C1 segment of cervical spinal cord (tissue), 14 donors: ENCODE measurements around the gene RCCD1.
"Not testable (repeated sequence)": the region's sequence is repeated elsewhere in the genome, so short reads cannot be mapped to it uniquely, and the experiment has no call there.

Source experiments
- DNase-seq, 14 donors: peaks; one replicate each; lab custom pipeline; 2025; lab: John Stamatoyannopoulos, UW

The RCCD1 gene

DNA sequence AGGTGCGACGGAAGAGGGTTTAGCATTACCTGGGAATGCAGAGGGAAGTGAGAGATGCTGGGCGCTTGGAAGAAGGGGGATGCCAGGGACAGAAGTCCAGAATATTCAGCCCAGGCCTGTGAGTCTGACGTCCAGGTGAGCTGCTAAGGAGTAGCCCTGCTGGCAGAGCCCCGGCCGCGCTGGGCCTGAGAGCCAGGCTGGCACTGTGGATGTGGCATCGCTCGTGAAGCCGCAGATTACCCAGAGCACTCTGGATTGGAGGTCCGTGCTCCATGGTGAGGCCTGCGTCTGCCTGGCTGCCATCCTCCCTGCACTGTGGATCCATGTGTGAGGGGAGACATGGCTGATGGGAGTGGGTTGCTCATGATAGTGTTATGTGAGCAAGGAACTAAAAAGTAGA is 37.1 kb upstream of the RCCD1 start:
- no peak for DNase-seq

DNA sequence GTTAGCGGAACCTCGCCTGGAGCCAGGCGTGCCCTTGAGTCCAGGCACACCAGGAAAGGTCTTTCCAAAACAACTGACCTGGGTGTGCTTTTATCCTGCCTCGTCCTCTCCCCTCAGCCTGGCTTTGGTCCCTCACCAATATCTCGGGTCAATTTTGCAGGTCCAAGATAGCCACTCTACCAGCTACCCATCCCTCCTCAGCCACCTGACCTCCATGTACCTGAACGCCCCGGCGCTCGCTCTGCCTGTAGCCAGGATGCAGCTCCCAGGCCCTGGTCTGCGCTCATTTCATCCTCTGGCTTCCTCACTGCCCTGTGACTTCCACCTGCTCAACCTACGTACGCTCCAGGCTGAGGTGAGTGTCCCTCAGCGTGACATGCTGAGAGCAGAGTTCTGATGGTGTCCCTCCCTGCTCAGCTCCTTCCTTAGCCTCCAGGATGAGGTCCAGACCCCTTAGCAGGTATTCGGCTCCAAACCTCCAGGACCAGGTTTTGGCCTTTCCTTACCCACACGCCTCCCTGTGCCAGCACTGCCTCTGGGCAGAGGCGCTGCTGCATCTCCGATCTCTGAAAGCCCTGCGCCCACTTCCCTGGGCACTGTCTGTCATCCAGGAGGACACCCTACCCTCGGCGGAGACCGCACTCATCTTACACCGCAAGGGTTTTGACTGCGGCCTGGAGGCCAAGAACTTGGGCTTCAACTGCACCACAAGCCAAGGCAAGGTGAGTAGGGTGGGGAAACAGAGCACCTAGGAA is 36.5 kb upstream of the RCCD1 start:
- no peak for DNase-seq

DNA sequence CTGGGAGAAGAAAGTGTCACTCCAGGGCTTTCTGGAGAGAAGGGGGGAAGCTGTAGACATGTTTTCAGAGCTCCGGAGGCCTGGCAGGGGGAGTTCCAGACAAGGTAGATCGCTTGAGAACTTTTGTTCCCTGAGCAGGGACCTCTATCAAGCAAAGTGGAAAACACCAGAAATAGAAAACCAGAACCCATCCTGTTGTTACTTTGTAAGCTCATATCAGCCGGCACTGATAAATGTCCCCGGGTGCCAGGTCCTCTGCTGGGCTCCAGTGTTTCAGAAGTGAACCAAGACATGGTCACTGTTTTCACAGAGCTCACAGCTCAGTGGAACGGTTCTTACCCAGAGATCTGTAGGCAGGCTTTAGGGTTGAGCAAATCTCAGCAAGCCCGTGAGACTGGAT is 35.8 kb upstream of the RCCD1 start:
- no peak for DNase-seq

DNA sequence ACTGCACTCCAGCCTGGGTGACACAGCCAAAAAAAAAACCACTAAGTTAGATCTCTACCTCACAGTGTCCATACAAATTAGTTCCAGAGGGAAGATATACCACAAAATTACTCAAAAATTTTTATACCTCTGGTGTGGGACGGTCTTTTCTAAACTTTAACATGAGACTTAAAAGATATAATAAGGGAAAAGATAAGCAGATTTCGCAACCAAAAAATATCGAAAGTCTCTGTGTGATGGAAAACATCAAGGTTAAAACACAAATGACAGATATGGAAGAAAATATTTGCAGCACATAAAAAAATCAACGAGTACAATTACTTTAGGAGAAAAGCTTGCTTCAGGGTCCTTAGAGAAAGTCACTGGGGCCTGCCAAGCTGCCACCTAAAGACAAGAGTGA is 32.8 kb upstream of the RCCD1 start:
- DNase-seq: no peak

DNA sequence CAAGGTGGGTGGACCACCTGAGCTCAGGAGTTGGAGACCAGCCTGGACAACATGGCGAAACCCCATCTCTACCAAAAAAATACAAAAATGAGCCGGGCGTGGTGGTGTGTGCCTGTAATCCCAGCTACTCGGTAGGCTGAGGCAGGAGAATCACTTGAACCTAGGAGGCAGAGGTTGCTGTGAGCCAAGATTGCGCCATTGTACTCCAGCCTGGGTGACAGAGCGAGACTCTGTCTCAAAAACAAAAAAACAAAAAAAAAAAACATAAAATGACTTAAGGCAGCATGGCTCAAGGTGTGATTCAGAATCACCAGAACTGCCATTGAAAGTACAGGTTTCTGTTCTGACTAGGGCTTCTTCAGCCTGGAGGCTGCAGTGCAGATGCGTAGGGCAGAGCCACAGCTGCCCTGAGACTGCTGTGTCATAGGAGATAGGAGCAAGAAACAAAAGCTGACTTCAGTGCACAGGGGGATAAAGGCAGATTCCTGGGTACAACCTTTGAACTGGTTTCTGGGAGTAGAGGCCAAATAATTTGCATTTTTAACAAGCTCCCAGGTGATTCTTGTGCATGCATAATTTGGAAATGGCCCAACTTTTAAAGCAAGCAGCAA is 31.9 kb upstream of the RCCD1 start:
- DNase-seq: not testable (repeated sequence)

DNA sequence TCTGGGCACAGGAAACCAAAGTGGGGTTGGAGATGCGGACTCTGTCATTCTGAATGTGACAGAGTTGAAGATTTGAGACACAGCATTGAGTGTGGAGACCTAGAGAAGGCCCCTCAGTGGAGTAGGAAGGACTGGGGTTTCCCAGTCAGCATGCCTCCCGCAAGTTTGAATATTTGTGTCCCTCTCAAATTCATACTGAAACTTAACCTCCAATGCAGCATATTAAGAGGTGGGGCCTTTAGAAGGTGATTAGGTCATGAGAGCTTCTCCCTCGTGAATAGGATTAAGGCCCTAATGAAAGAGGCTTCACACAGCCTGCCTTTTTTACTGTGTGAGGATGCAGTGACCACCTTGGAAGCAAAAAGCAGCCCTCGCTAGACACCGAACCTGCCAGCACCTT is 30.3 kb upstream of the RCCD1 start:
- no peak for DNase-seq

DNA sequence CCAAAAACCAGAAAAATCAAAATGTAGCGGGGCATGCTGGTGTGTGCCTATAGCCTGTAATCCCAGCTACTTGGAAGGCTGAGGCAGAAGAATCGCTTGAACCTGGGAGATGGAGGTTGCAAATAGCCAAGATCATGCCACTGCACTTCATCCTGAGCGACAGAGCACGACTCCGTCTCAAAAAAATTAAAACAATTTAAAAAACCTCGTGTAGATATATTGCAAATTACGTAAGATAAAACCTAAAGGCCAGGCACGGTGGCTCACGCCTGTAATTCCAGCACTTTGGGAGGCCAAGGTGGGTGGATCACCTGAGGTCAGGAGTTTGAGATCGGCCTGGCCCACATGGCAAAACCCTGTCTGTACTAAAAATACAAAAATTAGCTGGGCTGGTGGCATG is 27.9 kb upstream of the RCCD1 start:
- not testable (repeated sequence) for DNase-seq

DNA sequence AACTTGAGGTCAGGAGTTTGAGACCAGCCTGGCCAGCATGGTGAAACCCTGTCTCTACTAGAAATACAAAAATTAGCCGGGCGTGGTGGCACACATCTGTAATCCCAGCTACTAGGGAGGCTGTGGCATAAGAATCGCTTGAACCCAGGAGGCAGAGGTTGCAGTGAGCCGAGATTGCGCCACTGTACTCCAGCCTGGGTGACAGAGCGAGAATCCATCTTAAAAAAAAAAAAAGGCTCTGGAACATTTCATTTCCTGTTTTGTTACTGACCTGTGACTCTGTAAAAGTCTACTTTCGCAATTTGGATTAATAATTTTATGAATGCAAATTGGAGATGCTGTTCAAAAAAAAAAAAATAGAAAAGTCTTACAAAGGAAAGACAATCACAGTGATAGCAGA is 26.6 kb upstream of the RCCD1 start:
- DNase-seq: not testable (repeated sequence)

DNA sequence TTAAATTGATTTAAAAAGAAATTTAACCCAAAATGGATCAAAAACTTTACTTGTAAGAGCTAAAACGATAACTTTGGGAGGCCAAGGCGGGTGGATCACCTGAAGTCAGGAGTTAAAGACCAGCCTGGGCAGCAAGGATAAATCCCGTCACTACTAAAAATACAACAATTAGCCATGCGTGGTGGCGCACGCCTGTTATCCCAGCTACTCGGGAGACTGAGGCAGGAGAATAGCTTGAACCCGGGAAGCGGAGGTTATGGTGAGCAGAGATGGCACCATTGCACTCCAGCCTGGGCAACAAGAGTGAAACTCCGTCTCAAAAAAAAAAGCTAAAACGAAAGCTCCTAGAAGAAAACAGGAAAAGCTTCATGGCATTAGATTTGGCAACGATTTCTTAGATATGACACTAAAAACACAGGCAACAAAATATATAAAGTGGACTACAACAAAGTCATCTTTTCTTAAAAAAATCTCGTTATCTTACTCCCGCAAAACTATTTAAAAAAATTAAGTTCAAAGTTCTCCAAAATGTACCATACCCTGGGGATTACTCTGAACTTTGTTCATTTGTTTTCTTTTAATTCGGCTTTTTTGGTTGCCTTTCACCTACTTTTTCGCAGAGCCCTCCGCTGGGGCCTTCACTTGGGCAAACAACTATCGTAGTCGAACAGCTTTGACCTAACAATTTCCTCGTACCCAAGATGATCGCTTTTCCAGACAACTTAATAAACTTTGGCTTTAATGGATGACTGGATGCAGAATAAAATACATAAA is 25.3 kb upstream of the RCCD1 start:
- peak in 1 of 14 donors; percentile 63 for DNase-seq

DNA sequence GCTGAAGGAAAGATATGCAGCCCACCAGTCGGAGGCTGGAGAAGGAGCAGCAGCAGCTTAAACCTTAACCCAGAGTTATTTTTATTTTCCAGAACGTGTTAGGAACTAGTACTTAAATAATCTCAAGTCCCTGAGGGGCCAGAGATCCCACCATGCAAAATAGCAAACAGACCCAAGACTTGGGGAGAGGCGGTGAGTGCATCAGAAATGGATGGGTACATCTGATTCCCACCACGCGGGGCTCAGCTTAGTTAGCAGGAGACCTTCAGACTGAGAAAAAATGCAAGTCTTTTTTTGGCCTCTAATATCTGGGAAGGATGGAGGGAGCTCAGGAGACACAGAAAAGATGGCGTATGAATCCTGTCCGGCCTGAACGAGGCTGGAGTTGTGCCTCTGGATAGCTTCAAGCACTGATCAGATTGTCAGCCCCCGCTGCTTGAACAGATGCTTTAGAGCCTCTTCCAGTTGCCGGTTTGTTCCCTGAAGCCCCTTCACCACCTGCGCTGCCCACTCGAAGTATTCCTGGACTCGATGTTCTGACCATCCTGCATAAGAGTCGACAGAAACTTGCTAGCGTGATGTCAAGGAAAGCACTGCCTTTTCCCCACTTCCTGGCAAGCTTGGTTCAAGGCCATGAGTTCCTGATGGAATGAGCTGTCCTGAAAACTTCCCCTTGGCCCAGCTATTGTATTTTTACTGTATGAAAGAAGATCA is 23.7 kb upstream of the RCCD1 start:
- no peak for DNase-seq

DNA sequence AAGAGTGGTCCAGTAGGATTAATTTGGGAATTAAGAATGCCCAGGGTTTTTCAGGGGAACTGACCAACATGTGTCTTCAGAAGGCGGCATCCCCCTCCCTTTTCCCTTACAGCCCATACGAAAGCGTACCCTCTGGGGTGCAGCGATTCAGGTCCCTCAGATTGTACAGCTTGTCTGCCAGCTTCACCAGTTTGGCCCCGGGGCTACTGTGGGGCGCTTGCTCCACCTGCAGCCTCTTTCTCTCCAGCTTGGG is 23.2 kb upstream of the RCCD1 start:
- peak in 1 of 14 donors; percentile 19 for DNase-seq

DNA sequence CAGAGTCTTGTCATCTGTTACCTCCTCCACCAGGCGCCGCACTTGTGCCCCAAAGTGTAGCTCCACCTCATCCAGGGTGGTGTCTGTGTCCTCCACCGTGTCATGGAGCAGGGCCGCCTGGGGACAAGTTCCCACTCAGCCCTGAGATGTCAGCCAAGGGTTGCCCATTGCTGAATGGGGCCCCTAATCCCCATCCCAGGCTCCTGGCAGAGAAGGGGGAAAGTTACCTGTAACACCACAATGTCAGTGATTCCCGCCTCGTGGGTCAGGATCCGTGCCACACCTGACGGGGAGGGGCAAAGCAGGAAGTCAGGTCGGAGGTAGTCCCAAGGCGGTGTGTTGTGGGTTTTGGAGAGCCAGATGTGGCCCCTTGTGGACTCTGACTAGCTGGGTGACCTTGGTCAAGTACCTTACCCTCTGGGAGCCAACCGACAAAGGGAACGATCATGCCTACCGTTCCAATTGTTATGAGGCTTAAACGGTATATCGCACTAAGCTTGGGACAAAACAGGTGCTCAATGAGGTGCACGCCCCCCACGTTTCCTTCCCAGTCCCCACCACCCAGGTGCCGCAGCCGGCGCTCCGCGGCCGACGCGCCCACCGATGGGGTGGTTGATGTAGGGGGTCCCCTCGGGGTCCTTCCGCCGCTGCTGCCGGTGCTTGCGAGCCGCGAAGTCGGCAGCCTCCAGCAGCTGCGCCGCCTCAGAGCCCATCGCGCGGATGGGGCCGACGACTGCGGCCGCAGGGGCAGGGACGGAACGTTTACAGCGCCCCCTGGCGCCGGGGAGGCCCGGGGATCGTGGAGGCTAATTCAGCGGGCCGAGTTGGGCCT is 22.6 kb upstream of the RCCD1 start, which contains the start of gene HDDC3:
HDDC3 (minus strand) TSS at position 722 of the 832 bp plus-strand sequence; CDS start at position 713, 9 bp downstream.
- peak in 13 of 14 donors; percentile 13 to 90 (median 72) for DNase-seq

DNA sequence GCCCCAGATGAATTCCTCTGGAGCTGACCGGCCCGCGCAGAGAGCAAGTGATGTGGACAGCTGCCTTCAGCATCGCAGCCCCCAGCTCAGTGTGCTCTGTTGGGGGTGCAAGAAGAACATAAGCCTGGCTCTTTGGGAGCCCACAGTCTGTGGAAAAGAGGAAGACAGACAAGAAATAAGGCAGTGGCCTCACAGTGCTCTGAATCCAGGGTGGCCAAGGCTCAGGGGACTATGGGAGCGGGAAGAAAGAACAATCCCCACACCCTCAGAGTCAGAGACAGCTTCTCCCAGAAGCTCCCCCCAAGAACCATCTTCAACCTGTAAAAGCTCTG is 22.1 kb upstream of the RCCD1 start:
- peak in 1 of 14 donors; percentile 39 for DNase-seq

DNA sequence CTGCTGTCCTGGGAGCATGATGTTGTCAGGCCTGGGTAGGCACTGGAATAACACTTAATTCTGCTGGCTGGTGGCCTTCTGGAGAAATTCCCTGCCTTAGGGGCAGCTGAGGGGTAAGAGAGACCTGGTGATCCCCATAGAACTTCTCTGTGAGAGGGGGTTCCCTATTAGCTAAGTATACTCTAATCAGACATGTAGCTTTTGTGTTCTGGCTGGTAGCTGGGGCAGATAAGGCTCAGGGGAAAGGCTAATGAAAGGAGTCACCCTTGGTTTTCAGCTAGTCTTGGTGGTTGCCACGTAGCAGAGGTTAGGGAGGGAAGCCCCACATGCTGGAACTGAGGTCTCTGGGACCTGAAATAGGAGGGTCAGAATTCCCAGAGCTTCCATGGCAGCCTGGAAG is 21.4 kb upstream of the RCCD1 start:
- no peak for DNase-seq

DNA sequence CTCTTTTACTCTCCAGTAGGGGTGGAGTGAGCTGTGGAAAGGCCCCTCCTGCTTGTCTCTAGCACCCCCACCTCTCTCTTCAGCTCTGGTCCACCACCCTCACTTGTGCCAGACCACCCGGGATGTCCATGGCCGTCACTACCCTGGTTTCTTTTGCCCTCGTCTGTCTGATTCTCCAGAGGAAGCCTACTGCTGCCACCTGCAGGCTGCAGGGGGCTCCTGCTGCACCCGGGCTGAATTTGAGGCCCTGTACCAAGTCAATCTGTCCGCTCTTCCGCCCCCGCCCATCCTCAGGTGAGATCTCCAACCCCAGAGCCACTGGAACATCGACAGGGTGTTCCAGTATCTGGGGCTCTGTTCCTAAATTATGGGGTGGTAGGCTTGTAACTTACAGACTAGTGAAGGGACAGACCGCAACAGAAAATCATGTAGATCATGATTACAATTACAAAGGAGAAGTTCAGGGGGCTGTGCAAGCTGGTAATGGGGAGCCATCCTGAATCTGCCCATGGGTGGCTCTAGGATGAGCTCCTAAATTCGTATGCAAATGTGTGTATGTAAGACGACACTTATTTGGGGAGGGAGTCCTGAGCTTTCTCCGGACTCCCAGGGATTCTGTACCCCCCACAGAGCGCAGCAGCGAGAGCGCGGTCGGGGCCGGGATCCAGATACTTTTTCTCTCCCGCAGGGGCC is 20.3 kb upstream of the RCCD1 start:
- peak; percentile 7 to 82 (median 66) for DNase-seq

DNA sequence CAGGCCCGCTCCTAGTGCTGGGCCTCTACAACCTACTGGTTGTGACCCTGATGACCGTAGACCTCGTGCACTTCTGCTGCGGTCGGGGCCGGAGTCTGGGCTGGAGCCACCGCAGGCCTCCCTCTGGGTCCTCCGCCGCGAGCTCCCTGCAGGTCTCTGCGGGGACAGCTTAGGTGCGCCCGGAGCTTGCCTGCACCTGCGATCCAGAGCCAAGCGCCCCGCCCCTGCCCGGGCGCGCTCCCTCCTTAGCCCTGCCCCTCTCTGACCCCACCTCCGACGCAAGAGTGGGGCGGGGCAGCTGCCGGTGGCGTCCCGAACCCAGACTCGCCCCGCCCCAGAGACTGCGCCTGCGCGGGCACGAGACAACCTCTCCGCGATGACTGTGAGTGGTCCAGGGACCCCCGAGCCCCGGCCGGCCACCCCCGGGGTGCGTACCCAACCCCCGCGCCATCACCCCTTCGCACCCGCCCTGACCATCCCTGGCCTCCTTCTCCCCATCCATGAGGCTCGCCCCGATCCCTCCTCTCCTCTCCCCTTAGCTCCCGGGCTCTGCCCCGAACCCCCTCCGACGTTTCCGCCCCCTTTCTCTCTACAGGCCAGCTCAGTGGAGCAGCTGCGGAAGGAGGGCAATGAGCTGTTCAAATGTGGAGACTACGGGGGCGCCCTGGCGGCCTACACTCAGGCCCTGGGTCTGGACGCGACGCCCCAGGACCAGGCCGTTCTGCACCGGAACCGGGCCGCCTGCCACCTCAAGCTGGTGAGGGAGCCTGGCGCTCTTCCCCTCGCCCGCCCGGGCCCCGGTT is 19.5 kb upstream of the RCCD1 start, which contains the start of gene UNC45A:
UNC45A (plus strand) TSS at position 337 of the 803 bp plus-strand sequence; CDS start at position 377, 40 bp downstream.
- peak; percentile 24 to 91 (median 82) for DNase-seq

DNA sequence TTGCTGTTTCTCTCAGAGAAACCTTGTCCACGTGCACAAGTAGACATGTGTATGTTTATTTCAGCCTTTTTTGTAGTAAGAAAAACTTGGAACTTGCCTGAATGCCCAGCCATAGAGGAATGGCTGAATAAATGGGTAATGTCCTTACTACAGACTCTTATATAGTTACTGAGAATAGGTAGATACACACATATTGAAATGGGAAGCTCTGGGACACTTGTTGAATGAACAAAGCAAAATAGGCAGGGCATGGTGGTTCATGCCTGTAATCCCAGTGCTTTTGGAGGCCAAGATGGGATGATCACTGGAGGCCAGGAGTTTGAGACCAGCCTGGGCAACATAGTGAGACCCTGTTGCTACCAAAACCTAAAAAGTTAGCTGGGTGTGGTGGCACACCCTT is 17.9 kb upstream of the RCCD1 start:
- no peak for DNase-seq

DNA sequence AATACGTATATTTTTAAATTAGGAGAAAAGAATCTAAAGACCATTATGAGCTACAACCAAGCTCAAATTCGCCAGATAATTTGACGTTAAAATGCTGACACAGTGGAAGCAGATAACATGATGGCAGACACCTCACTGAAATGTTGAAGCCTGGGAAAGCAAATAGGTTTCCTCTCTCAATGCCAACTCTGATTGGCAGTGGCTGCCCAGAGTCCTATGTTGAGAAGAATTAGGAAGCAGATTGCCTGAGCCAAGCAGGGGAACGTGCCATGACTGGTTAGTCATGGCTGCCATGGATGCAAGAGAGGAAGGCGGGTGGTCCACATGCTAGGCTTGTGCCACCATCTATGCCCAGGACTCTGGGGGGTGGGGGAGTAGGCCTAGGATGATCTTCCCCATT is 16.4 kb upstream of the RCCD1 start:
- no peak for DNase-seq

DNA sequence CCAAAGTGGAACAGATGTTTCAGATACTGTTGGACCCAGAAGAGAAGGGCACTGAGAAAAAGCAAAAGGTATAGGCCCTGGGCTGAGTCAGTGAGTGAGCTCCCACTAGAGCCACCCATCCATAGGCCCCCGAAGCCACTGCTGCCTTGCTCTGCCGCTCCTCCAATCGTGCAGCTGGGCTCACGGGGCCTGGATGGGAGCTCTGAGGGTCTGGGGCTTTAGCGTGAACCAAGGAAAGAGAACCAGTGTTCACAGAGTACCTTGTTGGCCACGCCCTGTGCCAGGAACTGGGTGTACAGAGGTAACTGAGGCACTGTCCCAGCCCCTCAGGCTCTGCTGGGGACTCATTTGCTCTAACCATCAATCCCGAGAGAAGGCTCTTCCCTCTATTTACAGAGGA is 14.9 kb upstream of the RCCD1 start:
- no peak for DNase-seq

DNA sequence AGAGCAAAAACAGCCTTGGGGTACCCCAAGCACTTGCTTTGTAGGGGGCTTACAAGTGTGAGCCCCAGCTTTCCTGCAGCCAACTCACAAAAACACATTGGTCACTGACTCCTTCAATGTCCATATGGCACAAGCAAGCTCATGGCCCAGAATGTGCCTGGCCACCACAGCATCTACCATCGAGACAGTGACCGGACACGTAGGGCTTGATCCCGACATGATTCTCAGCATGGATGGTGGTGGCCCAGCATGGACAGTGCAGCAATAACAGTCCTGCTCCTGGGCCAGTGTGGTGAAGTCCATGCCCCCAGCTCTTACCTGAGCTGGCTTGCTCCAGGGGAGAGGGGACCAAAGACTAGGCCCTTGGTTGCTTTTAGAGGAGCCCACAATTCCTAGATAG is 13.6 kb upstream of the RCCD1 start:
- no peak for DNase-seq
